Testis (tissue), 2 donors: ENCODE data around the gene SELENOH.

Experiments
- POLR2A ChIP-seq: fragments of 450-650 bp; IDR thresholded peaks from one replicate; pipeline ENCODE4 v1.6.1; 2017; ENCODE audit warnings: antibody characterized with exemption, mild to moderate bottlenecking, moderate library complexity
- TF ChIP-seq, protein P1 (sequence below), 3 experiments: fragments of 450-650 bp in 2 of 3; fragments of 200-600 bp in 1 of 3; sonication (generic) in 1 of 3; IDR thresholded peaks; one replicate each; pipeline ENCODE4 v1.5.1; 2016 to 2019; ENCODE audit warnings: antibody characterized with exemption in 3 of 3, mild to moderate bottlenecking in 2 of 3, moderate library complexity in 1 of 3

DNA sequence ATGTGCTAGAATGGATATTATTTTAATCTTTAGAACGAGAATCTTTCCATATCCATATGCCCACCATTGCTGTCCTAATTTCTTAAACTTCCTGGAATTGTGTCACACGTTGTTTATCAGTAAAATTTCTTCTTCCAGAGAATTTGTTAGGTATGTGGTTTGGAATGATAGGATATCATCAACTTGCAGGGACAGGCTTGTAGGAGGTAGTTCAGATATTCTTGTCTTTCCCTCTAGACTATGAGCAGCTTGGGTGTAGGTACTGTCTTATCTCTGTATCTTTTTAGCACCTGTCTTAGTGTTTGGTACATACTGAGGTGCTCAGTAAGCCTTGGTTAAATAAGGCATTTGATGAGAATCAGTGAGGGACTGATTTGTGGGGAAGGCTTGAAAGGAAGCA is 23.7 kb downstream of the SELENOH start:
- TF ChIP-seq, protein P1, sequence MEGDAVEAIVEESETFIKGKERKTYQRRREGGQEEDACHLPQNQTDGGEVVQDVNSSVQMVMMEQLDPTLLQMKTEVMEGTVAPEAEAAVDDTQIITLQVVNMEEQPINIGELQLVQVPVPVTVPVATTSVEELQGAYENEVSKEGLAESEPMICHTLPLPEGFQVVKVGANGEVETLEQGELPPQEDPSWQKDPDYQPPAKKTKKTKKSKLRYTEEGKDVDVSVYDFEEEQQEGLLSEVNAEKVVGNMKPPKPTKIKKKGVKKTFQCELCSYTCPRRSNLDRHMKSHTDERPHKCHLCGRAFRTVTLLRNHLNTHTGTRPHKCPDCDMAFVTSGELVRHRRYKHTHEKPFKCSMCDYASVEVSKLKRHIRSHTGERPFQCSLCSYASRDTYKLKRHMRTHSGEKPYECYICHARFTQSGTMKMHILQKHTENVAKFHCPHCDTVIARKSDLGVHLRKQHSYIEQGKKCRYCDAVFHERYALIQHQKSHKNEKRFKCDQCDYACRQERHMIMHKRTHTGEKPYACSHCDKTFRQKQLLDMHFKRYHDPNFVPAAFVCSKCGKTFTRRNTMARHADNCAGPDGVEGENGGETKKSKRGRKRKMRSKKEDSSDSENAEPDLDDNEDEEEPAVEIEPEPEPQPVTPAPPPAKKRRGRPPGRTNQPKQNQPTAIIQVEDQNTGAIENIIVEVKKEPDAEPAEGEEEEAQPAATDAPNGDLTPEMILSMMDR (IDR thresholded peaks at IDR 0.05), result no peak
- TF ChIP-seq POLR2A, result no peak
